HCT116 (cell line): ENCODE measurements around the gene FADS1. TPM values are rescaled to one million over a fixed set of nuclear protein-coding genes. Genes with fewer than 3 reads are reported as not detected.

Source experiments
- ATAC-seq: fragments of 200-7000 bp; cut with Tn5 transposase; 2 replicates; pipeline ENCODE4 v1.9.1; 2020; ENCODE audit warnings: mild to moderate bottlenecking, moderate library complexity
- BruUV-seq: library from RNA; stranded (reverse); fragments of 400-500 nt; replicated peaks from 2 replicates; lab custom pipeline; 2021; lab: Mats Ljungman, UMichigan
- CTCF ChIA-PET: fragments of 300-600 bp; sonication (Branson Sonifier 250); formaldehyde crosslinking; loops from one replicate; lab custom pipeline; 2021; ENCODE audit warnings: antibody characterized with exemption; lab: Charles Lee
- POLR2A ChIA-PET: fragments of 300-600, 350-600 bp; sonication (Branson Sonifier 250); formaldehyde crosslinking; loops from one replicate; lab custom pipeline; 2021; ENCODE audit warnings: antibody characterized with exemption; lab: Charles Lee
- RAD21 ChIA-PET, 2 experiments: fragments of 300-600 bp; sonication (Branson Sonifier 250); formaldehyde crosslinking; loops; one replicate each; lab custom pipeline; 2023; ENCODE audit warnings: low total read pairs in 2 of 2; ENCODE audit not compliant: uncharacterized antibody in 2 of 2, unreplicated experiment in 2 of 2, low non-redundant PET in 1 of 2; lab: Charles Lee
- DNase-seq: peaks from one replicate; pipeline ENCODE4 v3.0.0-alpha.2; 2010; ENCODE audit warnings: low read depth, low spot score
- H2AFZ ChIP-seq: fragments of 200-600 bp; shearing (Covaris generic), sonication (generic); 2 replicates; pipeline ENCODE4 v1.6.1; 2017; ENCODE audit warnings: low read depth, mixed run types, mixed read lengths, antibody characterized with exemption, low read length; ENCODE audit not compliant: poor library complexity, severe bottlenecking
- H3K27ac ChIP-seq: 2 replicates; pipeline ENCODE4 v1.5.1; 2012; ENCODE audit warnings: low read depth, low read length
- H3K27me3 ChIP-seq: fragments of 200-600 bp; sonication (generic); 2 replicates; pipeline ENCODE4 v1.6.1; 2016; ENCODE audit warnings: mixed run types, low read length, mixed read lengths; ENCODE audit not compliant: insufficient read depth
- H3K36me3 ChIP-seq, 2 experiments: fragments of 200-500 bp in 1 of 2; fragments of 200-600 bp in 1 of 2; sonication (Bioruptor generic) in 1 of 2; sonication (generic) in 1 of 2; 2 replicates each; pipeline versions ENCODE4 v1.5.1 to v1.6.1; 2014 to 2016; ENCODE audit warnings: low read length in 2 of 2, inconsistent platforms in 1 of 2, mixed read lengths in 1 of 2, mixed run types in 1 of 2; ENCODE audit not compliant: insufficient read depth in 2 of 2, control insufficient read depth in 1 of 2
- H3K4me1 ChIP-seq, 2 experiments: fragments of 200-600 bp in 1 of 2; sonication (generic) in 1 of 2; 2 replicates each; pipeline versions ENCODE4 v1.5.1 to v1.6.1; 2012 to 2017; ENCODE audit warnings: low read length in 2 of 2, inconsistent platforms in 1 of 2, mild to moderate bottlenecking in 1 of 2, mixed read lengths in 1 of 2, mixed run types in 1 of 2, moderate library complexity in 1 of 2; ENCODE audit not compliant: insufficient read depth in 2 of 2, control insufficient read depth in 1 of 2
- H3K4me2 ChIP-seq: fragments of 200-600 bp; sonication (generic); 2 replicates; pipeline ENCODE4 v1.6.1; 2017; ENCODE audit warnings: mixed run types, low read length, mixed read lengths
- H3K4me3 ChIP-seq, 2 experiments: fragments of 200-600 bp in 1 of 2; sonication (generic) in 1 of 2; replicated peaks in 1 of 2; 2 replicates each; pipeline ENCODE4 v1.5.1; 2011 to 2016; ENCODE audit warnings: low read length in 2 of 2, control low read depth in 1 of 2, low read depth in 1 of 2, mild to moderate bottlenecking in 1 of 2, mixed read lengths in 1 of 2, mixed run types in 1 of 2
- H3K79me2 ChIP-seq: fragments of 200-600 bp; sonication (generic); 2 replicates; pipeline ENCODE4 v1.6.1; 2017; ENCODE audit warnings: mild to moderate bottlenecking, mixed run types, low read length, moderate library complexity, mixed read lengths; ENCODE audit not compliant: insufficient read depth
- H3K9ac ChIP-seq: fragments of 200-600 bp; sonication (generic); 2 replicates; pipeline ENCODE4 v1.6.1; 2016; ENCODE audit warnings: low read length, mixed read lengths
- H3K9me2 ChIP-seq: fragments of 200-600 bp; sonication (generic), shearing (Covaris generic); 2 replicates; pipeline ENCODE4 v1.6.1; 2017; ENCODE audit warnings: mixed run types, mild to moderate bottlenecking, moderate library complexity; ENCODE audit not compliant: insufficient read depth
- H3K9me3 ChIP-seq, 2 experiments: fragments of 200-500 bp in 1 of 2; fragments of 200-600 bp in 1 of 2; sonication (Bioruptor generic) in 1 of 2; sonication (generic) in 1 of 2; 2 replicates each; pipeline ENCODE4 v1.6.1; 2014 to 2017; ENCODE audit warnings: low read length in 2 of 2, mixed read lengths in 2 of 2, inconsistent platforms in 1 of 2, low read depth in 1 of 2, mild to moderate bottlenecking in 1 of 2, mixed run types in 1 of 2, moderate library complexity in 1 of 2; ENCODE audit not compliant: control insufficient read depth in 1 of 2, insufficient read depth in 1 of 2
- H4K20me1 ChIP-seq: fragments of 200-600 bp; sonication (generic), shearing (Covaris generic); 2 replicates; pipeline ENCODE4 v1.6.1; 2017; ENCODE audit warnings: mixed run types, mild to moderate bottlenecking, moderate library complexity; ENCODE audit not compliant: insufficient read depth
- ATF3 ChIP-seq: IDR thresholded peaks from 2 replicates; pipeline ENCODE4 v1.6.1; 2012
- CBX3 ChIP-seq: IDR thresholded peaks from 2 replicates; pipeline ENCODE4 v1.6.1; 2012; ENCODE audit warnings: low read depth
- CEBPB ChIP-seq: IDR thresholded peaks from 2 replicates; pipeline ENCODE4 v1.6.1; 2012; ENCODE audit warnings: low read depth
- CTCF ChIP-seq, 3 experiments: fragments of 200-600 bp in 1 of 3; sonication (generic) in 1 of 3; IDR thresholded peaks in 2 of 3; conservative IDR thresholded peaks in 1 of 3; 2 replicates each; pipeline ENCODE4 v1.5.1; 2012 to 2017; ENCODE audit warnings: low read depth in 2 of 3, low read length in 2 of 3, antibody characterized with exemption in 1 of 3, borderline replicate concordance in 1 of 3, control low read depth in 1 of 3, mild to moderate bottlenecking in 1 of 3, mixed read lengths in 1 of 3, mixed run types in 1 of 3, moderate library complexity in 1 of 3; ENCODE audit not compliant: insufficient read depth in 1 of 3
- EZH2phosphoT487 ChIP-seq: fragments of 200-600 bp; IDR thresholded peaks from 2 replicates; pipeline ENCODE4 v1.6.1; 2018; ENCODE audit warnings: antibody characterized with exemption, borderline replicate concordance
- FOSL1 ChIP-seq: IDR thresholded peaks from 2 replicates; pipeline ENCODE4 v1.6.1; 2012; ENCODE audit warnings: low read depth
- JUND ChIP-seq: IDR thresholded peaks from 2 replicates; pipeline ENCODE4 v1.6.1; 2012
- RAD21 ChIP-seq: IDR thresholded peaks from 2 replicates; pipeline ENCODE4 v1.6.1; 2012; ENCODE audit warnings: low read depth, mild to moderate bottlenecking
- SIN3A ChIP-seq: IDR thresholded peaks from 2 replicates; pipeline ENCODE4 v1.6.1; 2012; ENCODE audit warnings: low read depth
- SRF ChIP-seq: IDR thresholded peaks from 2 replicates; pipeline ENCODE4 v1.6.1; 2012; ENCODE audit warnings: low read depth
- intact Hi-C: fragments of 100-400 bp; cut with micrococcal nuclease; formaldehyde crosslinking; loops from 2 replicates; pipeline ENCODE4 v1.10.0; 2022
- total RNA-seq: library from RNA; stranded (reverse); gene quantifications from one replicate; pipeline ENCODE4 v1.2.1, GENCODE V29; 2021; ENCODE audit not compliant: unreplicated experiment

Gene FADS1
- total RNA-seq, 1 experiment from 2014 or later = 56.6 TPM

- Histone ChIP-seq H3K4me2 (no peak overlapping the region), H3K9me2 (no peaks in the 10 kb centered on the region), H3K36me3 (no peaks in the 10 kb centered on the region), H3K9ac (no peak overlapping the region), H3K9me3 (no peaks in the 10 kb centered on the region), H3K27me3 (no peaks in the 10 kb centered on the region), H3K27ac (no peak overlapping the region), H4K20me1 (no peaks in the 10 kb centered on the region), H2AFZ (no peak overlapping the region), H3K4me3 (no peak overlapping the region), H3K79me2 (no peaks in the 10 kb centered on the region), H3K4me1 (no peaks in the 10 kb centered on the region)
- CTCF ChIA-PET = no interaction called here
- POLR2A ChIA-PET = no interaction called here
- BruUV-seq = no TSS peak
- RAD21 ChIA-PET = no interaction called here
- TF ChIP-seq ATF3 (no peak), SRF (no peak), CEBPB (no peak), CBX3 (no peak), JUND (no peak)
- DNase-seq = no peak
- no peak for ATAC-seq
- intact Hi-C loops = no loop called here
Observed at GRCh38 chr11:61828379-61828628, 11.5 kb upstream of the FADS1 start.

- no peak within 1 kb of the TSS for H3K27ac ChIP-seq
- no peaks in the 10 kb centered on the region for H3K27me3 ChIP-seq
- H3K9me3 ChIP-seq = no peaks in the 10 kb centered on the region
- RAD21 ChIA-PET = no interaction called here
- no peak within 1 kb of the TSS for H3K9ac ChIP-seq
- no peaks in the 10 kb centered on the region for H3K4me1 ChIP-seq
- H3K4me3 ChIP-seq = no peak within 1 kb of the TSS
- no peaks in the 10 kb centered on the region for H3K9me2 ChIP-seq
- no peak for TF ChIP-seq FOSL1
- TF ChIP-seq RAD21 = no peak
- TF ChIP-seq CTCF (IDR thresholded peaks at IDR 0.05 in 2 of 3, conservative IDR thresholded peaks at IDR 0.05 in 1 of 3; ENCODE audit: borderline replicate concordance in 1 of 3, insufficient read depth in 1 of 3, low read depth in 2 of 3, low read length in 2 of 3) = no peak
- TF ChIP-seq EZH2phosphoT487 = no peak
- TF ChIP-seq SIN3A = no peak
- H3K36me3 ChIP-seq = no peaks in the 10 kb centered on the region
- POLR2A ChIA-PET = no interaction called here
- CTCF ChIA-PET = no interaction called here
- no peak within 1 kb of the TSS for H2AFZ ChIP-seq
- H3K79me2 ChIP-seq = no peaks in the 10 kb centered on the region
- intact Hi-C loops = no loop called here
- ATAC-seq (no peak), DNase-seq (no peak)
- no peaks in the 10 kb centered on the region for H4K20me1 ChIP-seq
- BruUV-seq = no TSS peak
- no peak within 1 kb of the TSS for H3K4me2 ChIP-seq
Observed at GRCh38 chr11:61827571-61828378, 11.0 kb upstream of the FADS1 start, which contains the start of gene FADS2. TSS of gene FADS2 (plus strand) at chr11:61828300. CDS start at chr11:61828391, 91 bp downstream.
